Prostate gland (tissue), 2 donors: ENCODE measurements around the gene PDZRN4. TPM values are rescaled to one million over a fixed set of nuclear protein-coding genes. Genes with fewer than 3 reads are reported as not detected.

ENCODE experiments used
- DNase-seq: peaks from one replicate; pipeline ENCODE4 v3.0.0-alpha.2; 2019; ENCODE audit warnings: low spot score
- H3K27ac ChIP-seq, 2 donors: fragments of 200-600 bp; sonication (generic); 2 replicates each; pipeline ENCODE4 v1.5.1; 2017 to 2019
- H3K27me3 ChIP-seq: fragments of 200-600 bp; sonication (generic); replicated peaks from 2 replicates; pipeline ENCODE4 v1.5.1; 2019; ENCODE audit not compliant: insufficient read depth
- H3K36me3 ChIP-seq, 2 donors: fragments of 200-600 bp; sonication (generic); 1 replicate in 1 of 2; 2 replicates in 1 of 2; pipeline versions ENCODE4 v1.5.1 to v1.8.1; 2017 to 2019
- H3K4me1 ChIP-seq: fragments of 200-600 bp; sonication (generic); replicated peaks from 2 replicates; pipeline ENCODE4 v1.5.1; 2019
- H3K4me3 ChIP-seq, 2 donors: fragments of 200-600 bp; sonication (generic); 2 replicates each; pipeline ENCODE4 v1.5.1; 2017 to 2019
- H3K9me3 ChIP-seq: fragments of 200-600 bp; sonication (generic); 2 replicates; pipeline ENCODE4 v1.5.1; 2017
- CTCF ChIP-seq, 4 experiments: fragments of 200-600 bp in 2 of 4; fragments of 450-650 bp in 2 of 4; sonication (generic) in 2 of 4; IDR thresholded peaks; 1 replicate in 3 of 4; 2 replicates in 1 of 4; pipeline ENCODE4 v1.5.1; 2016 to 2019; ENCODE audit warnings: antibody characterized with exemption in 4 of 4, mild to moderate bottlenecking in 2 of 4, moderate library complexity in 2 of 4
- POLR2A ChIP-seq: fragments of 450-650 bp; IDR thresholded peaks from one replicate; pipeline ENCODE4 v1.6.1; 2016; ENCODE audit warnings: antibody characterized with exemption, mild to moderate bottlenecking
- POLR2AphosphoS5 ChIP-seq: sonication (generic); formaldehyde crosslinking; IDR thresholded peaks from one replicate; pipeline ENCODE4 v1.6.1; 2017; ENCODE audit warnings: antibody characterized with exemption
- WGBS: methylation state at CpG from one replicate; pipeline ENCODE4 v1.1.5; 2018; 5-methylcytosine and 5-hydroxymethylcytosine counted together
- intact Hi-C: fragments of 100-400 bp; cut with DNase I; formaldehyde crosslinking; loops from one replicate; pipeline ENCODE4 v1.14.2; 2022
- total RNA-seq, 2 donors: library from RNA; depleted of rRNA; stranded (reverse); fragments of >200 nt; gene quantifications; one replicate each; pipeline ENCODE4 v1.1.0, GENCODE V29; 2016

The PDZRN4 gene
- total RNA-seq, 2 donors from 2014 or later, result 6.5 to 21.1 TPM

- Histone ChIP-seq H3K9me3 (no peaks in the 10 kb centered on the region), H3K4me1 (no peaks in the 10 kb centered on the region), H3K4me3 (no peak overlapping the region), H3K36me3 (no peaks in the 10 kb centered on the region), H3K27ac (no peak overlapping the region), H3K27me3 (no peaks in the 10 kb centered on the region)
- 35% methylated on average over 3 of the region's 3 CpGs for WGBS
- intact Hi-C loops, result no loop called here
- TF ChIP-seq POLR2A (no peak), POLR2AphosphoS5 (no peak), CTCF (IDR thresholded peaks at IDR 0.05) (no peak)
- no peak for DNase-seq
Observed at GRCh38 chr12:41407232-41407799, 219.2 kb downstream of the PDZRN4 start.

GRCh38 chr12:41409628-41410027 lies 221.5 kb downstream of the PDZRN4 start:
- no peak for DNase-seq
- intact Hi-C loops, result no loop called here
- Histone ChIP-seq H3K36me3 (no peaks in the 10 kb centered on the region), H3K4me1 (no peaks in the 10 kb centered on the region), H3K27ac (no peak overlapping the region), H3K9me3 (no peaks in the 10 kb centered on the region), H3K4me3 (no peak overlapping the region), H3K27me3 (no peaks in the 10 kb centered on the region)
- WGBS, result 86% methylated on average over 2 of the region's 2 CpGs
- TF ChIP-seq POLR2A (no peak), CTCF (IDR thresholded peaks at IDR 0.05) (no peak), POLR2AphosphoS5 (no peak)

- no peak for TF ChIP-seq CTCF (IDR thresholded peaks at IDR 0.05)
- TF ChIP-seq POLR2A, result no peak
- no peak for TF ChIP-seq POLR2AphosphoS5
- no peak for DNase-seq
- Histone ChIP-seq H3K9me3 (no peaks in the 10 kb centered on the region), H3K27me3 (no peaks in the 10 kb centered on the region), H3K4me1 (no peaks in the 10 kb centered on the region), H3K4me3 (no peak overlapping the region), H3K27ac (no peak overlapping the region), H3K36me3 (no peaks in the 10 kb centered on the region)
- 54% methylated on average over 3 of the region's 3 CpGs for WGBS
- intact Hi-C loops, result no loop called here
Observed at GRCh38 chr12:41418586-41418985, 230.5 kb downstream of the PDZRN4 start.

- no peak for DNase-seq
- H3K27me3 ChIP-seq, result no peaks in the 10 kb centered on the region
- no peaks in the 10 kb centered on the region for H3K4me1 ChIP-seq
- intact Hi-C loops, result no loop called here
- WGBS, result 82% methylated on average over 4 of the region's 4 CpGs
- H3K4me3 ChIP-seq, result no peak overlapping the region
- no peaks in the 10 kb centered on the region for H3K36me3 ChIP-seq
- no peak overlapping the region for H3K27ac ChIP-seq
- no peaks in the 10 kb centered on the region for H3K9me3 ChIP-seq
- TF ChIP-seq CTCF (IDR thresholded peaks at IDR 0.05) (no peak), POLR2A (no peak), POLR2AphosphoS5 (no peak)
Observed at GRCh38 chr12:41419131-41419893, 231.2 kb downstream of the PDZRN4 start.

- TF ChIP-seq POLR2AphosphoS5 (no peak), CTCF (IDR thresholded peaks at IDR 0.05) (no peak), POLR2A (no peak)
- H3K9me3 ChIP-seq, result no peaks in the 10 kb centered on the region
- no peaks in the 10 kb centered on the region for H3K27me3 ChIP-seq
- H3K4me1 ChIP-seq, result no peaks in the 10 kb centered on the region
- 91% methylated on average over 1 of the region's 1 CpG for WGBS
- no peak for DNase-seq
- H3K27ac ChIP-seq, result no peak overlapping the region
- H3K36me3 ChIP-seq, result no peaks in the 10 kb centered on the region
- intact Hi-C loops, result no loop called here
- H3K4me3 ChIP-seq, result no peak overlapping the region
Observed at GRCh38 chr12:41424651-41425050, 236.5 kb downstream of the PDZRN4 start.
